ENCODE measurements around the gene SLC24A3.

- TF ChIP-seq CTCF (IDR thresholded peaks at IDR 0.05) (no peak), POLR2A (IDR thresholded peaks at IDR 0.05) (no peak)
Observed at GRCh38 chr20:19317237-19318069, 105.0 kb downstream of the SLC24A3 start.
